NCI-H2081 treated with DMSO at 0.1 percent for 48 hours (cell line): ENCODE results near the gene PKD2L1.
A peak's percentile ranks its signal among the peaks of the same experiment; 100 is the strongest.
"Not testable (repeated sequence)": the region's sequence is repeated elsewhere in the genome, so short reads cannot be mapped to it uniquely, and the experiment has no call there.

ENCODE experiments used
- DNase-seq: peaks from one replicate; lab custom pipeline; 2025; lab: John Stamatoyannopoulos, UW

The PKD2L1 gene

GRCh38 chr10:100333661-100334440, 3.8 kb upstream of the PKD2L1 start:
- DNase-seq = no peak

DNA sequence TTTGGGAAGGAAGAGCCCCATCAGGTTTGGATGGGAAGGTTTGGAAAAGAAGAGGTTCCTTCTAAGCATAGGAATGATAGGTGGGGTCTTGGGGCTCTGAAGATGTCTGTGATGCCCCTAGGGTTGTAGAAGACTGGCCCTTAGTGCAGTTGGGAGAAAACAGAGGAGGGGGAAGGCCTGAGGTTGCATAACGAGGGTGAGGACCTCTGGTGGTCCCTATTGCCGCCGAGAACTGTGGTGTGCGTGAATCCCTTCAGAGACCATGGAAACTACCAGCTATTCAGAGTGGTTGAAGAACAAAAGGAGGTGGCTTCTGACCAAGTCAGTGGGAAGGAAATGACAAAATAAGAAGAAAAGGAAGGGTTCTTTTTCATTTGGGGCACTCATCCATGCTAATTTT, 3.1 kb upstream of the PKD2L1 start:
- no peak for DNase-seq

DNA sequence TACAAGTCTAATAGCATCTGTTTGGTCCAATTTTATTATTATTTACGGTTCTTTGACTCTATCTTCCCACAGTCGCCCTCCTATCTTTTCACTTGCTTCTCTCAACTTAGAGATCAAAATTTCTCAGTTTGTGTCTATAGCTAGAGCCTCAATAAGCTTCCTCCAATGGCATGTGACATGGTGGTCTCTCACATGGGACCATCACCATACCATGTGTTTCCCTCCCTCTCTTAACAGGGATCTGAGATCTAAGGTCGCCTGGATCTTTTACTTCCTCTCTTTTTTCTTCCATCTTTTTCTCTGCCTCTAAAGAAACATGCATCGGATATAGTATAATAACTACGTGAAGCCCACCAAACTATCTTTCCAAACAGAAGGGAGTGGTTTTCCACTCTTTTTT, 1.8 kb downstream of the PKD2L1 start:
- DNase-seq = no peak

DNA sequence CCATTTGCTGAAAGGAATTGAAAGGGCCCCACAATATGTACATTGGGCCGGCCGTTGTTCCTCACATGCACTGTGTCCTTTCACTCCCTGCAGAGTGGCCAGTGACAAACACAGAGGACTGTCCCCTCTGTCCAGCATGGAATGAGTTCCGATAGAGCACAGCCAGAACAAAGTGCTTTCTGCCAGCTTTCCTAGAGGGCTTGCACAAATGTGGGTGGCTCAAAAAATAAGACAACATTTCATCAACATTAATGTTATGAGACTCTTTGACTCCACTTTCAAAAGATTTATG, 2.4 kb downstream of the PKD2L1 start:
- DNase-seq = no peak

DNA sequence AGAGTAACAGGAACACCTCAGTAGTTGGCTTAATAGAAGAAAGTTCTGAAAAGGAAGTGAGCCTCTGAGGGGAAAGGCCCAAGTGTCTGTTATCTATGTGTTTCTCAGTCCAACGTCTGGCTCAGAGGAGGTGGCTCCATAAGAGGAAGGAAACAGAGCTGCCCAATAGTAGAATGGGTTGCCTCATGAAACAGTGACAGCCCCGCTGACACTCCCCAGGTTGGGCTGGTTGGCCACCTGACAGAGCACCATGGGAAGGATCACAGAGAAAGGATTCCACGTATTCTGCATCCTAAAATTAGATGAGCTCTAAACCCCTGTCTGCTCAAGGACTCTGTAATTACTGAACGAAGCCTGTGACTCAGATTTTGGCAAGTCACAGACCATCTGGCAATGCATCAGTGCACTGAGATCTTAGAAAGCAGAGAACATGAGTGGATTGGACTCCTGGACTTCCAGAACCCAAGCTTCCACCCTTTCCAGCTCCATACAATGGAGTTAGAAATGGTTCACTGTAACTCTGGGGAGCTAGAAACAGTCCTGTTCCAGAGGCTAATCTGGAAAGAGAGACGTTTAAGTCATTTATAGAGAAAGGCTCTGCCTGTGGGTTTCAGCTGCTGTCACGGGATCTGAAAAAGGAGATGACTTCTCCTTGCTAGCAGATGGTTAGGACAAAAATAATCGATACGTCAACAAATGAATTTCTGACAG, 2.9 kb downstream of the PKD2L1 start:
- DNase-seq = no peak

- DNase-seq = no peak
Measured at GRCh38 chr10:100325158-100325557, 4.9 kb downstream of the PKD2L1 start.

DNA sequence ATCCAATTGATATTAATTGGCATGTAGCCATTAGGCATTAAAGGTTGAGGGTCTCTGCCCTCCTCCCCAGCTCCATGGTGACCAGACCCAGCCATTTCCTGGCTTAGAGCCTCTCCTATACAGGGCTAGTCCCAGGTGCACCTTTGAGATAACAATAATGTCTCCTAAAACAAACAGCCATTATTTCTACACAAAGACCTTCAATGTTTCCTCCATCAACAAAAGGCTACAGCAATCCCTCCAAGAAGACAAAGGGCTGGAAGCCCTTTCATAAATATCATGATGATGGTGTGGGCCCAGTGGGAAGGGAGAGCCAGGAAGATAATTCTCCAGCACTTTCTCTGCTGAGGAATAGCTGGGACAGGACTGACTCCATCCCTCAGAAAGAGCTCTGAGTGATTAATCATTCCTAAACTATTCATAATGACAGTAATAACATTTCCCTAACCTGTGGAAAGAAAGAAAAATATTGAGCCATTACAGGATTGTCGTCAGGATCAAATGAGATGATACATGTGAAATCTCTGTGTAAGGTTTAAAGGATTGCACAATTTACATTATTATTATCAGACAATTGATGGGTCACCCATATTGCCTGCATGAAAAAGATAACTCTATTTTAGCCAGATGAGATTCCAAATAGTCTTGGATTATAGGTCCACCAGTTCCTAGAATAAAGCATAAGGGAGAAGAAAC, 10.2 kb downstream of the PKD2L1 start:
- DNase-seq = peak; percentile 5

DNA sequence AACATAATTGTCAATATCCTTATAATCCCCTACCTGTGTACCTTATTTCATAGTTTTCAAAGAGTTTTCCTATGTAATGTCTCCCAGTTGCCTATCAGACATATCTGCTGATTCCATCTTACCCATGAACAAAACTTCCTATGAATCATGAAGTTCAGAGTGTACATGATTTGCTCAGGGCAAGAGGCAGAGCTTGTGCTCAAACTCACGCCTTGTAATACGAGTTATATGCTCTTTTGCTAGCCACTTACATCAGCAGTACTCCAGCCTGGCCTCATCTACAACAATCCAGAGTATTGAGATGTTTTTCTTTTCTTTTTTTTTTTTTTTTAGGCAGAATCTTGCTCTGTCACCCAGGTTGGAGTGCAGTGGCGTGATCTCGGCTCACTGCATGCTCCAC, 11.8 kb downstream of the PKD2L1 start:
- DNase-seq = no peak

DNA sequence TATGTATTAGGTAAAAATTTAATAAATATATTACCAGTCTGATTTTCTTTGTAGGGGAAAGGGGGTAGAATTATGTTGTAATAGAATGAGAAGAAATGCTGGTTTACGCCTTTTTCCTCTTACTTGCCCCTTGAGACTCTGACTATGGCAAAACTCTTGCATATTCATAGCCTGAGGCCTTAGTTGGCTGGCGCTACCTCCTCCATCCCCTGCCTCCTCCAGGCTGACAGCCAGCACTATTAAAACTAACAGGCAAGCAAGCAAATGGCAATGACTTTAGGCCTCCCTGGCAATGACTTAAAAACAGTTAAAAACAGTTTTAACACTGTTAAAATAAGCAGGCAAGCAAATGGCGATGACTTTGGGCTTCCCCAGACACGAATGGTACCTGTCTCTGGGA, 14.4 kb downstream of the PKD2L1 start:
- DNase-seq = no peak

DNA sequence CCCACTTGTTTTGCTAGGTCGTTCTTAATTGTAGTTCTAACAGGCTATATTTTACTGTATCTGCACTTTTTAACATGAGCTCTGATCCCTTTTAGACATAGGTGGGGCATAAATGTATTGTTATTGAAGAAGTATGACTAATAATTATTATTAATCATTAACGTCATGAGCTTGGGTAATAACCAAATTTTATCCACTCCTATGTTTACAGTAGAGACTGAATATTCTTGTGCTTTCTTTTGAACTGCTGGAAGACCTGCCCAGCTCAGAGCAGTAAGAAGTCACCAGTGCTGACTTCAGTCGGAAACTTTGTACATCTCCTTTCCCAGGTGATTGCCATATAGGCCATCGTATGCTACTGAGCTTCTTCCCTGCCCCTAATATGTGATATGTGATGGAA, 18.7 kb downstream of the PKD2L1 start:
- no peak for DNase-seq

DNA sequence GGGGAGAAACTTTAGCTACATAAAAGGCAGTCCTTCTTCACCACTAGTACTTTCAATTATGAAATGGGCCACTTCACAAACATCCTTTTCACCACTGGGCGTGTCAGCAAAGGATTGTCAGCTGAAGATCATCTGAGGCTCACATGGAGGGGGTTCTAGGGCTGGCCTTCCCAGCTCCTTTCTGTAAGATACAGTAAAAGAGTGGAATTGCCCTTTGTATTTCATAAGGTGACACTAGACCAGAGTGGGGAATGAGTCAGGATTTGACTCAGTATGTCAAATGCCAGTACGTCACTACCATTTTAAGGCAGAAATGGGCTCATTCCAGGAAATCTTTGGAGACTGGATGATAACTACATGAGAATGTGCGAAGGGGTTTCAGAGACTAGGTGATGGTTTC, 22.3 kb downstream of the PKD2L1 start:
- DNase-seq = no peak

GRCh38 chr10:100306861-100307260, 23.2 kb downstream of the PKD2L1 start:
- no peak for DNase-seq

DNA sequence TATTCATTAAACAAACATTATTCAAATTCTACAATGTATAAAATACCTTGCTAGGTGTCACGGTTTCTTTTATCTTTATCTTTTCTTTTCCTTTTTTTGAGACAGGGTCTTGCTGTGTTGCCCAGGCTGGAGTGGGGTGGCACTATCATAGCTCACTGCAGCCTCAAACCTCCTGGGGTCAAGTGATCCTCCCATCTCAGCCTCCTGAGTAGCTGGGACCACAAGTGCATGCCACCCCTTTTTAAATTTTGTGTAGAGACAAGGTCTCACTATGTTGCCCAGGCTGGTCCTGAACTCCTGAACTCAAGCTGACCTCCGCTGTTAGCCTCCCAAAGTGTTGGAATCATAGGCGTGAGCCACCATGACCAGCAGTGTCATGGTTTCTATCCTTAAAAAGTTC, 25.6 kb downstream of the PKD2L1 start:
- DNase-seq = no peak

DNA sequence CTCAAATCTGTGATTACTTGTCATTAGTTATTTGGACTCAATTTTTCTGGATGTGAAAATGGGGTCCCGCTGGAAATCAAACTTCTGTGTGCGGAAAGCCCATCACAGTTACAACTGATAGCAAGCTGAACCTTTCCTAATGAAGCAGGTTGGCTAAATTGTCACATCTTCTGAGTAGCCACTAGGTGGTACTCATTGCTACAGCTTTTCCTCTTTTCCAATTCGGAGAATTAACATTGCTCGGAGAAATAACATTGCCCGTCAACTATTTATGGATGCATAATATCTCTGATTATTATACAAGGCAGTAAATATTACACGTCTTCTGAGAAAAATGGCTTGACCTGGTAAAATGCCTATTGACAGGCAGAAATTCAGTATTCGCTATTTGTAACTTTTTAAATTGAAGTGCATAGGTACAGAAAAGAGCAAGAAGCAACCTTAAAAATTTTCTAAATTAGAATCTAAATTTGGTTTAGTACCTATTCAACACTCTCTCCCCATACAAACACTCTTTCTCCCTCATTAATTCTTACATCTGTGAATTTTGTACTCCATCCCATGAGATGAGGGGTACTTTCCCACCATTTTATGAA, 26.2 kb downstream of the PKD2L1 start:
- DNase-seq = no peak

GRCh38 chr10:100301123-100301522, 28.9 kb downstream of the PKD2L1 start:
- not testable (repeated sequence) for DNase-seq

DNA sequence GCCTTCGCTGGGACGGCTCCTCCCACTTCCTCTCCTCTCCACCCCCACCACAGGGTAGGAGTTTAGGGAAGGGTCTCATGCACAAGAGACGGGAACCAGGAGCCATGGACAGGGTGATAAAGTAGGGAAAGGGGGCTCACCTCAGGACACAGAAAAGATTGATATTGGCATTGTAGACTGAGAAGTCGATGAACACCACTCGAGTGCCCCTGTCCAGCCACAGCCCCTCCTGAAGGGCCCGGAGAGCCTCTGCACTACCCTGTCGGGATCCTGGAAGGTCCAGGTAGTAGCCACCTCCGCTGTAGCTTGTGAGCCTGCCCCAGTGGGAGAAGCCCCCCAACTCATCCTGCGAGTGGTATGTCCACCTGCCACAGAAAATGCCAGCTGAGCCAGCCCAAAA, 32.8 kb downstream of the PKD2L1 start:
- DNase-seq = no peak

DNA sequence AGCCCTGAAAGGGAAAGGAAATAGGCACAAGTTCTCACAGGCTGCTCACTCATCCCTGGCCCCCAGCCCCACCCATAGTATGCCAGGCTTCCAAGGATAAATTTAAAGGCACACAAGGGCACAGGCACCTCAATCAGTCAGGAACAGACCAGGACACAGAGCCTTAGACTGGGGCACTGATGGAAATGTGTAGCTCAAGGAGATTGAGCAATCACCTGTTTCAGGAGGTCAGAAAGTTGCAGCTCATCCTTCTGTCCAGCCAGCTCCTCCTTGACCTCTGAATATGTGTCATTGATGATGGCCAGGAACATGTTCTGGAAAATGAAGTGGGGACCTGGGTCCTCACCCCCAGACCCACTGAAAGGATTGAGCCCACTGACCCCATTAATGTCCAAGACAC, 37.0 kb downstream of the PKD2L1 start:
- no peak for DNase-seq

GRCh38 chr10:100292300-100292699, 37.7 kb downstream of the PKD2L1 start:
- not testable (repeated sequence) for DNase-seq

- no peak for DNase-seq
Measured at GRCh38 chr10:100291356-100291755, 38.7 kb downstream of the PKD2L1 start.

DNA sequence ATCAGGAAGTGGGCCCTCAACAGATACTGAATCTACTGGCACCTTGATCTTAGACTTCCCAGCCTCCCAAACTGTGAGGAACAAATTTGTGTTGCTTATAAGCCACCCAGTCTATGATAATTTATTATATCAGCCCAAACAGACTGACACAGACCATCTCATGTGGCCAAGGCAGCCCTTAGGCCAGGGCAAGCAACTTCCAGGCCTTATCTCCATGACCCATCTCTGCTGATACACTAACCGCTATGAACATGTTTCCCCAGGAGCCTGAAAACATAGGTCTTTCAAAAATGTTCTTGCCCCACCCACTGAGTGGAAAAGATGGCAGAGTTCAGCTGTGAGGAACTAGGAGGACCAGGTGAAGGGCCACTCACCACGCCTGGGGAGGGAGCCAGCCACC, 40.4 kb downstream of the PKD2L1 start:
- DNase-seq = no peak

- no peak for DNase-seq
Measured at GRCh38 chr10:100288196-100288595, 41.8 kb downstream of the PKD2L1 start.

GRCh38 chr10:100287756-100288155, 42.3 kb downstream of the PKD2L1 start:
- no peak for DNase-seq
